Mesothelial cell of epicardium (in vitro differentiated cells): ENCODE measurements around the gene TBCE. TPM values are rescaled to one million over a fixed set of nuclear protein-coding genes. Genes with fewer than 3 reads are reported as not detected.
A peak's percentile ranks its signal among the peaks of the same experiment; 100 is the strongest.

Experiments used
- DNase-seq, 2 experiments: peaks; one replicate each; pipeline ENCODE4 v3.0.0; 2021; ENCODE audit warnings: low spot score in 2 of 2; ENCODE audit not compliant: unreplicated experiment in 2 of 2
- H3K27ac Mint-ChIP-seq: 2 replicates; pipeline ENCODE4 v1.8.0; 2021; ENCODE audit warnings: mixed read lengths
- H3K27me3 Mint-ChIP-seq: 2 replicates; pipeline ENCODE4 v1.8.0; 2021; ENCODE audit warnings: low read depth, mixed read lengths
- H3K36me3 Mint-ChIP-seq: 2 replicates; pipeline ENCODE4 v1.8.0; 2021; ENCODE audit warnings: mixed read lengths
- H3K4me1 Mint-ChIP-seq: 2 replicates; pipeline ENCODE4 v1.8.0; 2021; ENCODE audit warnings: mixed read lengths
- H3K4me3 Mint-ChIP-seq: 2 replicates; pipeline ENCODE4 v1.8.0; 2021; ENCODE audit warnings: mild to moderate bottlenecking, moderate library complexity, mixed read lengths
- H3K9me3 Mint-ChIP-seq: 2 replicates; pipeline ENCODE4 v1.8.0; 2021; ENCODE audit warnings: mixed read lengths
- total RNA-seq: library from RNA; stranded (reverse); gene quantifications from 3 replicates; pipeline ENCODE4 v1.2.1, GENCODE V29; 2021
- TF ChIP-seq, protein P1 (sequence below): fragments of 200-600 bp; sonication (generic); IDR thresholded peaks from one replicate; pipeline ENCODE4 v1.5.0; 2021; ENCODE audit warnings: antibody characterized with exemption; ENCODE audit not compliant: unreplicated experiment

TBCE gene
- total RNA-seq, 1 donor from 2014 or later = 29.5 TPM

DNA sequence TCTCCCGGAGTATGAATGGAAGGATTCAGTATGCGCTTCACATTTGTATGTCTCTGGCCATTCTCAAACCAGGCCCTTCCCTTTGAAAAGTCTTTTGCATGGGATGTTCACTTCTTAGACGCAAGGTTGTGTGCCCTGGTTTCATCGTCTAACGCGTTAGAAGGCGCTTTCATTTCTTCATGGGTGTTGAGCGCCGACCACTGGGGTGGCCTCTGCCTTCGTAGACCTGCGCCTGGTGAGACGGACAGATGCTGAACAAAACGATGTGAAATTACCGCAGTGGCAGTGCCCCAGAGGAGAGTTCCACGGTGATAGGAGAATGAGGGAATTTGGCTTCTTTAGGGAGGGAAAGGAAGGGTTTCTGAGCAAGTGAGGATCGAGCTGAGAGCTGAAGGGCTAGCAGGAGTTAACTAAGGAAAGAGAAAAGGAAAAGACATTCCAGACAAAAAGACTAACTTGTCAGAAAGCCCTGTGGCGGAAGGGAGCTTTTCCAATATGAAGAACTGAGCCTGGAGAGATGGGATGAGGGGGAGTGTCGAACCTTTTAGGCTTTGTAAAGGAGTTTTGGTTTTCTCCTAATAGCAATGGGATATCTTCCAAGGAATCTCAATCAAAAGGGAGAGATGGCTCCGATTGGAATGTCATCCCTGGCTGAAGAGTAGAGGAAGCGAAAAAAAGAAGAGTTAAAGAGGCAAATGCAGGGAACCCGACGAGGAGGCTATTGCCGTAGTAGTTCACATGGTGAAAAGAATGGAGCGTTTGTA, 37.9 kb upstream of the TBCE start:
- H3K9me3 Mint-ChIP-seq = no peaks in the 10 kb centered on the region

GRCh38 chr1:235330918-235331285, 36.3 kb upstream of the TBCE start:
- H3K9me3 Mint-ChIP-seq = no peaks in the 10 kb centered on the region
- peak overlapping the region; percentile 47 for H3K4me3 Mint-ChIP-seq
- TF ChIP-seq, protein P1, sequence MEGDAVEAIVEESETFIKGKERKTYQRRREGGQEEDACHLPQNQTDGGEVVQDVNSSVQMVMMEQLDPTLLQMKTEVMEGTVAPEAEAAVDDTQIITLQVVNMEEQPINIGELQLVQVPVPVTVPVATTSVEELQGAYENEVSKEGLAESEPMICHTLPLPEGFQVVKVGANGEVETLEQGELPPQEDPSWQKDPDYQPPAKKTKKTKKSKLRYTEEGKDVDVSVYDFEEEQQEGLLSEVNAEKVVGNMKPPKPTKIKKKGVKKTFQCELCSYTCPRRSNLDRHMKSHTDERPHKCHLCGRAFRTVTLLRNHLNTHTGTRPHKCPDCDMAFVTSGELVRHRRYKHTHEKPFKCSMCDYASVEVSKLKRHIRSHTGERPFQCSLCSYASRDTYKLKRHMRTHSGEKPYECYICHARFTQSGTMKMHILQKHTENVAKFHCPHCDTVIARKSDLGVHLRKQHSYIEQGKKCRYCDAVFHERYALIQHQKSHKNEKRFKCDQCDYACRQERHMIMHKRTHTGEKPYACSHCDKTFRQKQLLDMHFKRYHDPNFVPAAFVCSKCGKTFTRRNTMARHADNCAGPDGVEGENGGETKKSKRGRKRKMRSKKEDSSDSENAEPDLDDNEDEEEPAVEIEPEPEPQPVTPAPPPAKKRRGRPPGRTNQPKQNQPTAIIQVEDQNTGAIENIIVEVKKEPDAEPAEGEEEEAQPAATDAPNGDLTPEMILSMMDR = no peak
- no peaks in the 10 kb centered on the region for H3K36me3 Mint-ChIP-seq
- no peaks in the 10 kb centered on the region for H3K27me3 Mint-ChIP-seq
- peaks cover 16% of the 10 kb centered on the region for H3K4me1 Mint-ChIP-seq
- H3K27ac Mint-ChIP-seq = no peak overlapping the region
- no peak for DNase-seq

More for the DNA sequence above, 37.9 kb upstream of the TBCE start:
- H3K36me3 Mint-ChIP-seq = no peaks in the 10 kb centered on the region
- H3K27me3 Mint-ChIP-seq = no peaks in the 10 kb centered on the region
- H3K4me3 Mint-ChIP-seq = no peak overlapping the region
- DNase-seq = peak in 1 of 2 experiments; percentile 39
- peaks cover 27% of the 10 kb centered on the region for H3K4me1 Mint-ChIP-seq
- TF ChIP-seq, protein P1 = no peak
- H3K27ac Mint-ChIP-seq = no peak overlapping the region

DNA sequence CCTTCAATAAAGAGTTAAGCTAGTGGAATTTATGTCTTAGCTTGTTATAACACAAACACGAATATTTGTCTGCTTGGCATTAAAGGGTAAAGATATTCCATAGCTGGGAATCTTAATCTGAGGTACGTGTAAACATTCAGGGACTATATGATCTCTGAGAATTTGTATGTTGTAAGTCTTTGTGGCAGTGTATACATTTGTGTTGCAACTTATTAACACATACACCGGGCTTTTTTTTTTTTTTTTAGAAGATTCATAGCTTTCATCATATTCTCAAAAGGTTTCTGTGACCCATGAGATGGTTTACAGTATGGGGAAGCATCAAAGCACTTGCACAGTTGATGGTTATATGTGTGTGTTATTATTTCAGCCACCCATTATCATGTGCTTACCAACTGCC, 35.8 kb upstream of the TBCE start:
- no peaks in the 10 kb centered on the region for H3K9me3 Mint-ChIP-seq
- DNase-seq = no peak
- peaks cover 12% of the 10 kb centered on the region for H3K4me1 Mint-ChIP-seq
- H3K27me3 Mint-ChIP-seq = no peaks in the 10 kb centered on the region
- no peak overlapping the region for H3K27ac Mint-ChIP-seq
- H3K4me3 Mint-ChIP-seq = peak overlapping the region; percentile 47
- no peaks in the 10 kb centered on the region for H3K36me3 Mint-ChIP-seq
- TF ChIP-seq, protein P1 = no peak

GRCh38 chr1:235336903-235337302, 30.3 kb upstream of the TBCE start:
- Mint-ChIP-seq H3K4me3 (no peak overlapping the region), H3K27ac (no peak overlapping the region)

GRCh38 chr1:235339746-235340145, 27.5 kb upstream of the TBCE start:
- no peak for DNase-seq
- H3K36me3 Mint-ChIP-seq = peaks cover 18% of the 10 kb centered on the region
- TF ChIP-seq, protein P1 = no peak
- no peaks in the 10 kb centered on the region for H3K27me3 Mint-ChIP-seq
- H3K9me3 Mint-ChIP-seq = no peaks in the 10 kb centered on the region
- peak overlapping the region; percentile 39 for H3K27ac Mint-ChIP-seq
- no peak overlapping the region for H3K4me3 Mint-ChIP-seq
- H3K4me1 Mint-ChIP-seq = no peaks in the 10 kb centered on the region

More at GRCh38 chr1:235336903-235337302, 30.3 kb upstream of the TBCE start:
- Mint-ChIP-seq H3K4me1 (peaks cover 5% of the 10 kb centered on the region), H3K27me3 (no peaks in the 10 kb centered on the region), H3K36me3 (peaks cover 11% of the 10 kb centered on the region), H3K9me3 (no peaks in the 10 kb centered on the region)
- DNase-seq = no peak
- TF ChIP-seq, protein P1 = no peak

- no peak overlapping the region for H3K27ac Mint-ChIP-seq
- TF ChIP-seq, protein P1 = no peak
- no peak overlapping the region for H3K4me3 Mint-ChIP-seq
- H3K27me3 Mint-ChIP-seq = no peaks in the 10 kb centered on the region
- H3K9me3 Mint-ChIP-seq = no peaks in the 10 kb centered on the region
- no peaks in the 10 kb centered on the region for H3K4me1 Mint-ChIP-seq
- DNase-seq = no peak
- peaks cover 27% of the 10 kb centered on the region for H3K36me3 Mint-ChIP-seq
Measured at GRCh38 chr1:235341334-235341733, 25.9 kb upstream of the TBCE start.
